Fibroblast of the conjunctiva (primary cell): ENCODE results near the gene ISG15.
"Not testable (repeated sequence)": the region's sequence is repeated elsewhere in the genome, so short reads cannot be mapped to it uniquely, and the experiment has no call there.

Experiments
- DNase-seq: peaks from one replicate; pipeline ENCODE4 v3.0.0-alpha.2; 2010; ENCODE audit warnings: low read depth

The ISG15 gene

GRCh38 chr1:1013922-1014648 is 788 bp downstream of the ISG15 start:
- DNase-seq, result no peak

- no peak for DNase-seq
Observed at GRCh38 chr1:1014799-1015681, 1.7 kb downstream of the ISG15 start.

GRCh38 chr1:1017397-1018320 is 4.4 kb downstream of the ISG15 start:
- not testable (repeated sequence) for DNase-seq

DNA sequence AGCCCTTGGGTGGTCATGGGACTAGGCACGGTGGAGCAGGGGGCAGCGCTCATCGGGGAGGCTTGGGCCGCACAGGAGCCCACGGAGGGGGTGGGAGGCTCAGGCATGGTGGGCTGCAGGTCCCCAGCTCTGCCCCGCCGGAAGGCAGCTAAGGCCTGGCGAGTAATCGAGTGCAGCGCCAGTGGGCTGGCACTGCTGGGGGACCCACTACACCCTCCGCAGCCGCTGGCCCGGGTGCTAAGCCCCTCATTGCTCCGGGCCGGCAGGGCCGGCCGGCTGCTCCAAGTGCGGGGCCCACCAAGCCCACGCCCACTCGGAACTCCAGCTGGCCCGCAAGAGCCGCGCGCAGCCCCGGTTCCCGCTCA is 5.0 kb downstream of the ISG15 start:
- not testable (repeated sequence) for DNase-seq

DNA sequence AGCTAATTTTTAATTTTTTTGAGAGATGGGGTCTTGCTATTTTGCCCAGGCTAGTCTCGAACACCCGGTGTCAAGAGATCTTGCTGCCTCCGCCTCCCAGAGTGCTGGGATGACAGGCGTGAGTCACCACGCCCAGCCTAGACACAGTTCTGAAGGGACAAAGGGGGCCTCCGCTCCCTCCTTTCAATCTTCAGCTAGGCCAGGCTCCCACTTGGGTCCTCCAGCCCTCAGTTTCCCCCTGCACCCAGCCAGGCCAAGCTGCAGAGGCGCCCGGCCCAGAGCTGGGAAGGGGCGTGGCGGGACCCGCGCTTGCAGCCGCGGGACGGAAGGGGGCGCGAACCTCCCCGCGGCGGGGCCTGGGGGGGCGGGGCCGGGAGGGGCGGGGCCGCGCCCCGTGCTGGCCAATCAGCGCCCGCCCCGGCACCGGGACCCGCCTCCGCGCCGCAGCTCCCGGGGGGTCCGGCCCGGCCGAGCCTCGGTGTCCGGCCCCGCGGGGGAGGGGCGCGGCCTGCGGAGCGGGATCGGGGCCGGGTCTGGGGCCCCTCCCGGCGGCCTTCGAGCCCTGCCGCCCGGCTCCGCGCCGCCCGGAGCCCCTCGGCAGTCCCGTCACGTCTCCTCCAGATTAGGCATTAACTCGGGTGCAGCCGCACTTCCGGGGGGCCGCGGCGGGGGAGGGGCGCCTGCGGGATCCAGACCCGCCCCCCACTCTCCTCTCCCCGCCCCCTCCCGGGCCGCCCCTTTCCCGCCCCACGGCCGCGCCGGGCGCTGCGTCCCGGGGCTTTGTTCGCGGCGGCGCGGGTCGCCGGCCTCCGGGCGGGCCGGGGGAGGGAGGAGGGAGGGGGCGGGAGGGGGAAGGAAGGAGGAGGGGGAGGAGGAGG is 6.1 kb downstream of the ISG15 start:
- peak; percentile 57 for DNase-seq

DNA sequence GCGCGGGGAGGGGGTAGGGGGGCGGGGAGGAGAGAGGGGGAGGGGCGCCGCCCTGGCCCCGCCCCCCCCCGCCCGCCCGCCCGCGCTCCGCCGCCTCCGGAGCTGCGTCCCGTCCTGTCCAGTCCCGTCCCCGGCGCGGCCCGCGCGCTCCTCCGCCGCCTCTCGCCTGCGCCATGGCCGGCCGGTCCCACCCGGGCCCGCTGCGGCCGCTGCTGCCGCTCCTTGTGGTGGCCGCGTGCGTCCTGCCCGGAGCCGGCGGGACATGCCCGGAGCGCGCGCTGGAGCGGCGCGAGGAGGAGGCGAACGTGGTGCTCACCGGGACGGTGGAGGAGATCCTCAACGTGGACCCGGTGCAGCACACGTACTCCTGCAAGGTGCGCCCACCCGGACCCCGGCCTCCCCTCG is 6.7 kb downstream of the ISG15 start, which contains the start of gene AGRN:
Gene AGRN, plus strand, starts transcription at position 121 of the 405 bp plus-strand sequence. Its CDS starts 53 bp downstream, at position 174.
- DNase-seq, result no peak

DNA sequence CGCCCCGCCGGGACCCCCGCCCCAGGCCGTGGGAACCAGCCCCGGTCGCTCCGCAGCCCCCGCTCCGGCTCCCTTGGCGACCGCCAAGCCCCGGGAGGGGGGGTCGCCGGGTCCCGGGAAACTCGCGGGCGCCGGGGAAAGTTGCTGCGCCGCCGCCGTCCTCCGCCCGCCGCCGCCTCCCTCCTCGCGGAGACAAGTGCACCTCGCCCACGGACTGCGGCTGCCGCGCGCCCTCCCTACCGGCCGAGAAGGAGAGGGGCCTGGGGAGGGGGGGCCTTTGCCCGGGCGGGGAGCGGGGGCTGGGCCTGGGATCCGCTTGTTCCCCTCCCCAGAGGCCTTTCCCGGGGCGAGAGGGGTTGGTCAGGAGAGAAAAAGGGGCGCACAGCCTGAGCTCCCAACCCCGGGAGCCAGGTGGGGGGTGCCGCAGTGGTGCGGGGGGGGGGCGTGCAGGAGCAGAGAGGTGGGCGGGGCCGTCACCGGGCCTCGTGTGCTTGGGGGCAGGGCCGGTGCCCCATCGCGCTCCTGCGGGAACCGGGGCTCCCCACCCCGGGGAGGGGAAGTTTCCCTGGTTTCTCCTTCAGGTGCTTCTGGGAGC is 7.2 kb downstream of the ISG15 start:
- DNase-seq, result no peak

DNA sequence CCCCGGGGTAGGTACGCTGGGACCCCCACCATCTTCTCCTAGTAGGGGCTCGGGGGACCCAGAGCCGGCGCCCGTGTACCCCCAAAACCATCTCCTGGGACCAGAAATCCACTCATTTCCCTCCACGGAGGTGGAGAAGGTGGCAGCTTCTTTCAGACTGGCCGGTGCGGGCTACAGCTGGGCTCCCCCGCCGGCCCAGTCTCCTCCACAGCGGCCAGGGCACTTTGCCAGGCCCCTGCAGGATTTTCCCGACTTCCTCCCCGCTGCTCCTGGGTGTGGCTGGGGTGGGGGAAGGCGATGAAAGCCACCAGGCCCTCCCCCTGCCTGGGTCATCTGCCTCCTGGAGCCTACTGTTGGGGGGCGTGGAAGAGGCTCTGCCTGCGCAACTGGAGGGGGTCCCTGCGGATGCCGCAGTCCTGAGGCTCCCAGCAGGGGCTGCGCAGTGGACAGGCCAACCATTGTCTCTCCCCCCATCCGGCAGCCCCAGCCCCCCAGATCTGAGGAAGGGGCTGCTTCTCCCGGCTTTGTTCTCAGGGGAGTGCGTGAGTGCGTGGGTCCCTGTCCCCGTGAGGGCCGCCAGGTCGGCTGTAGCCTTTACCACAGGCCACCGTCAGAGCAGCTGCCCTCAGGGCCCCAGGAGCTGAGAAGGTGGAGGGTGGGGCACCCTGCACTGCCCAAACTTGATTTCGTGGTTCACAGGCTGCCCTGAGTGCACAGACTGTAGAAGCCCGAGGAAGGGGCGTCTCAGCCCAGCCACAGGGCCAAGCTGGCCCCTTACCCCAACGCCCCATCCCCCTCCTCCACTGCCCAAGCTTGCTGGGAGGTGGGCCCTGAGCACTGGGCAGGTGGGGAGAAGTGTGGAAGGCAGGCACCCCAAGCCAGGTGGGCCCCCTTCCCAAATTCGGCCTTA is 8.0 kb downstream of the ISG15 start:
- peak; percentile 31 for DNase-seq

GRCh38 chr1:1021920-1022259 is 8.6 kb downstream of the ISG15 start:
- no peak for DNase-seq

DNA sequence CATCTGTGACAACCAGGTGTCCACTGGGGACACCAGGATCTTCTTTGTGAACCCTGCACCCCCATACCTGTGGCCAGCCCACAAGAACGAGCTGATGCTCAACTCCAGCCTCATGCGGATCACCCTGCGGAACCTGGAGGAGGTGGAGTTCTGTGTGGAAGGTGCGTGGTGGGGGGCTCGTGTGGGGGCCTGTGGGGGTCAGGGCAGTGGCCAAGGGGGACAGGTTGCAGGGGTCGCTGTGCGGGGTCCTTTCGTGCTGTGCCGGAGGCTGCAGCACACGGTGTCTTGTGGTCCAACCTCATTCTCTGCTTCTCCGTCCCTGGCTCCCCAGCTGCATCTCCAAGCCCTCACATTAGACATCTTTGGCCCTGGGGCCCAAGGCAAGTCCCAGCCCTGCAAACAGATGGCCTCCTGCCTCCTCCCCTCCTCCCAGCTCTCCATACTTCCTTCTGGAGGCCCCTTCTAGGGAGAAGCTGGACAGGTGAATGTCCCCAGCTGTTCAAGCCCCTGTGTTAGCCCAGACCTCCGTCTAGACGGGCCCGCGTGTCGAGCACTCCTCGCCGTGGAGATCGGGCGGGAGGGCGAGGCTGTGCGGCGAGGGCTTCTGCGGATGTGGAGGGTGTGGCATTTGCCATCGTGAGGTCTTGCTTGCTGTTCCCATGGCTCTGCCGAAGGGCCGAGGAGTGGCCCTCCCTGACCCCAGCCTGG is 9.2 kb downstream of the ISG15 start:
- DNase-seq, result no peak

DNA sequence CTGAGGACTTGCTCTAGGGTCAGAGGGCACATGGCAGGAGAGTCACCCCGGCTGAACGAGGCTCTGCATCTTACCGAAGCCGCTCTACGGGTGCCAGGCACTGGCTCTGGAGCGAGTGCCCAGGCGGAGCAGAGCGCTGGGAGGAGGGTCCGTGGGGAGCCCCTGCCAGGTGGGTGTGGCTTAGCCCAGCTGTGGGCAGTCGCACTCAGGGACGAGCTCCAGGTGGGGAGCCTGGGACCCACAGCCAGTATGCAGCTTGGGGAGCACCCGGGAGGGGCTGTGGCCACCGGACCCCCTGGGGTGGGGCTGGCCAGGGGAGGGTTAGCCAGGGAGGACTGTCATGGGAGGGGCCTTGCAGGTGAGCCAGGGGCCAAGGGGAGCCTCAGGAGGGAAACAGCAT is 10.4 kb downstream of the ISG15 start:
- DNase-seq, result no peak

DNA sequence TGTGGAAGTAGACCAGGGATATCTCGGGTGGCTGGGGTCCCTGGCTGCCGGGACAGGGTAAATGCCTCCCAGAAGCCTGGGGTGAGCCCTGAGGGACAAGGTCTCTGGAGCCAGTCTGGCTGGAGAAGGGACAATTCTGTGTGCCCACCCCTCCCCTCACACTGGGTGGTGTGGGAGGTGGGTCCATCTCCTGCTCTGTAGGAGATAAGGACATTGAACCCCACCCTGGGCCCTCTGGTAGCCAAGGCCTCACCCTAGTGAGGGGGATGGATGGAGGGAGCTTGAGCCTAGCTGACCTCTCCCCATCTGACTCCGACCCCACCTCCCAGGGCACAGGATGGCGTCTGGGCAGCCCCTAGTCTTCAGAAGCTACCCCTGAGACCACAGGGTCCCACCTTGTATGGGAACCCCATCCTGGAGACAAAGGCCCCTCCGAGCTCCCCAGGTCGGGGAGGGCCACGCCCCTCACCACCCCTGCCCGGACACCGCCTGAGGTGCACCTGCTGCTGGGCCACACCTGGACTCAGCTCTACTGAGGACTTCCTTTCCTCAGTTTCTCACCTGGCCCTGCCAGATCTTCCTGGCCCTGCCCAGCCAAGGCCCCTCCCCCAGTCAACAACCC is 11.0 kb downstream of the ISG15 start:
- DNase-seq, result no peak

GRCh38 chr1:1024771-1025699 is 11.7 kb downstream of the ISG15 start:
- no peak for DNase-seq

DNA sequence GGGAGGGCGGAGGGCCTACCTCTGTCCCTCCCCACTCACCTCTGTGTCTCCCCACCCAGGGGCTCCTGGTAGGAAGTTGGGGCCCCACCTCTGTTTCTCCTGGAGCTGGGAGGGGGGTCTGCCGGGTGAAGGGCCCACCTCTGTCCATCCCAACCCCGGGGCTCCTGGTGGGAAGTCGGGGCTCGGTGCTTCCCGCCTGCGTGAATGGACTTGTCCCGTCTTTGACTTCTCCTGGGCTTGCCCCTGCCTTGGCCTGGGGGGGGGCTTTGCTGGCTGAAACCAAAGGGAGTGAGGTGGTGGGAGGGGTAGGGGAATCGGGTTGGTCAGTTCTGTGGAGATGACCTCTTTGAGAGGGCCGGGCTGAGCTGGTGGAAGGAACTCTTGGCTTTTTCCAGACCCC is 12.4 kb downstream of the ISG15 start:
- DNase-seq, result no peak

DNA sequence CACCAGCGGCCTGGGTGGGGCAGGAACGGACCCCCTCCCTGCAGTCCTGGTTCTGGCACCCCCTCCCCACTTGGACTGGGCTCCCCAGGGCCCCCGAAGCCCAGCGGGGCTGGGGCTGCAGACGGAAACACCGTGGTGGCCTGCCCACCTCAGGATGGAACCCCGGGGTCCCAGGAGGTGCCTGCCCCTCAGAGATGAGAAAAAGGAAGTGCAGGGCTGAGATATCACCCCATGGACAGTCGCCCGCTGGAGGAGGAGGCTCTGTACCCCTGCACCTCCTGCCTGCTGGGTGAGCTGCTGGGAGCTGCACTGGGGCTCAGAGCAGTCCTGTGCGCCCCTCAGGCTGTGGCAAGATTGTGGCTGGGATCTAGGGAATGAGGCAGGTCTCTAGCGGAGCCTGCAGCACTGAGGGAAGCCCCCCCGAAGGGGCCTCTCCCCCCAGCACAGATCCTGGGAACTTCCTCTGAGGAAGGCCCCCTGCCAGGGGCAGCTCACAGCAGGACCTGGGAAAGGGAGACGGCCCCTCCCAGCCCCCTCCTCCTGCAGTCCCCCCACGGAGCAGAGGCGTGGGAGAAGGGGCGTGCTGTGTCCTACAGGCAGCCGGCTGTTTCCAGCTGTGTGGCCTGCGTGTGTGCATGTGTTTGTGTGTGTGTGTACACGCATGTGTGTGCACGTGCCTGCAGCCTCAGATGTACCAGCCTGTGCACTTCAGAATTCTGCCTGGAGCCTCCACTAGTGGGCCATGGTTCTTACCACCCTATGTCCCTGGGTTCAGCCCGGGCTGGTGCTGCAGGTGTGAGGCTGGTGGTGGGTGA is 13.5 kb downstream of the ISG15 start:
- no peak for DNase-seq

- no peak for DNase-seq
Observed at GRCh38 chr1:1027791-1028190, 14.5 kb downstream of the ISG15 start.
